Measurements from ENCODE around the gene MRFAP1L1.
"Not testable (repeated sequence)": the region's sequence is repeated elsewhere in the genome, so short reads cannot be mapped to it uniquely, and the experiment has no call there.

The MRFAP1L1 gene

DNA sequence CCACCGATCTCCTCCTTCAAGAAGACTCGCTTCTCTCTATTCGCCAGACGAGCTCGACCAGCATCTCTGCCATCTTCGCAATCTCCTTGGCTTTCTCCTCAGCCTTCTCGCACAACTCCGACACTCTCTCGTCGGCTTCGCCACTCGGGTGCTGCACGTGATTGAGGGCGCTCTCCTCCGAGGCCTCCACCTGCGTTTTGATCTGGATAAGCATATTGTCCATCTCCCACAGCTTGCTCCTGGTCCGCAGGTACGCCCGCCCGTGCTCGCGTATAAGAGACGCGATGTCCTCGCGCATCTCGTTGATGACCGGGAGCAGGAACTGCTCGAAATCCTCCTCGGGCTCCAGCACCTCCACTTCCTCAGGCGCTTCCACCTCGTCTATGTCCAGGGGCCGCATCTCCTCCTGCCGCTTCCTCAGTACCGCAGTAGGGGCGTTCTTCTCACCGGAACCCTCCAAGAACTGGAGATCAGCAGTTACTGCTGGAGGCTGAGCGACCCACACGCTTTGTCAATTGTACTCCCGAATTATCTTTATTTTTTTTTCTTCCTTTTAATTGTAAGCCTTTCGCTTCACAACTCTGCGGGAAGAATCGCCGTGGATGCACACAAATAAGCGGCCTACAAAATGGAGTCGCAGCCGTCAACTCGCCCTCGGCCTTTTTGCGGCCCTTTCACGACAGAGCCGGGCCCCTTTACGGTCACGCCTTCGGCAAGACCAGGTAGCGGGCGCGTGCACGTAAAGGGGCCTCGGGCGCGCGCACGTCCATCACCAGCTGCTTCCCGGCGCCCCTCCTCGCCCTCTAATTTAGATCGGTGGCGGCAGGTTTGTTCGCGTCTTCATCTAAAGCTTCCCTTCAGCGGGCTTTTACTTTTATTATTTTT is at the start of gene MRFAP1L1:
MRFAP1L1 (minus strand) TSS at position 636 of the 885 bp plus-strand sequence; CDS start at position 400, 236 bp downstream.
- DNase-seq (ENCODE audit: low read depth in 2 of 2) = peak; percentile 96

DNA sequence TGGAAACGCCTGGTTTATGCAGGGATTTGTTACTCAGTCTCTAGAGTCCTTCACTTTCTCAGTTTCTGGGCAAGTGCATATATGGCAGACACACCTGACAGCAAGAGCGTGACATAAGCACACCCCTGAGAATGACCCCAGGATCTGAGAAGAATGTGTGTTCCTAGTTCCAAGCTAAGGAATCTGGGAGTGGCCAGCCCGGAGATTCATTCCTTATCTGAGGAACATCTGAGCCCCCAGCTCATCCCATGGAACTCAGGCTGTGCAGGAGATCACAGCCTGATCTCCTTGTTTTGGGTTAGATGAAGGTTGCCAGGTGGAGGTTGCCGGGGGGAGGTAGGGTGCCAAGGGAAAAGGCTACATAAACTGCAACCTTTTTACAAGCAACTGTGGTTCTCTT is 49.1 kb upstream of the MRFAP1L1 start:
- DNase-seq (ENCODE audit: low read depth in 2 of 2) = no peak

DNA sequence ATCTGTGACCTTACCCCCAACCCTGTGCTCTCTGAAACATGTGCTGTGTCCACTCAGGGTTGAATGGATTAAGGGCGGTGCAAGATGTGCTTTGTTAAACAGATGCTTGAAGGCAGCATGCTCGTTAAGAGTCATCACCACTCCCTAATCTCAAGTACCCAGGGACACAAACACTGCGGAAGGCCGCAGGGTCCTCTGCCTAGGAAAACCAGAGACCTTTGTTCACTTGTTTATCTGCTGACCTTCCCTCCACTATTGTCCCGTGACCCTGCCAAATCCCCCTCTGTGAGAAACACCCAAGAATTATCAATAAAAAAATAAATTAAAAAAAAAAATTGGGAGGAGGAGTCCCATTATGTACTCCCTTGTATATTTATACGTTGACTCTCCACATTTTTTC is 46.7 kb upstream of the MRFAP1L1 start:
- not testable (repeated sequence) for DNase-seq (ENCODE audit: low read depth in 2 of 2)

DNA sequence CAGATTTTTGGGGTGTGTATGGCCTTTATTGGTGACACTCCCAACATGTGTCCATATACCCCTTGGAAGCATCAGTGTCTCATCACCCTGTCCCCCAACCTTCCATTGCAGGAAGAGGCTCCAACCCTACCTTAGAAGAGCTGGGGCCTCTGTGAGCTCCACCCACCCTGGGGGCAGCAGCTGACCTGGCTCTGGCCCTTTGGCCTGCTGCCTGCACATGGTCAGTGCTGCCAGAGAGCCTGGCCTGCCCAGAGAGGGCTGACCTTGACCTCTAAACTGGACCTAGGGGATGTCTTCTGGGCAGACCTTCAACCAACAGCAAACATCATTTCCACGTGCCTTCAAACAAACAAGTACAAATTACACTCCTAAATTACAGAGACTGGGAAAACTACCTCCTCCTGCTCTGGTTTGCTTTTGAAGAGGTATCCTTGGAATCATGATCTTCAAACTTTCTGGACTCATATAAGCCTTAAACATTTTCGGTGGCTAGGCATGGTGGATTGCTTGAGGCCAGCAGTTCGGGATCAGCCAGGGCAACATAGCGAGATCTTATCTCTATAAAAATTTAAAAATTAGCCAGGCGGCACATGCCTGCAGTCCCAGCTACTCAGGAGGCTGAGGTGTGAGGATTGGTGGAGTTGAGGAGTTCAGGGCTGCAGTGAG is 45.6 kb upstream of the MRFAP1L1 start:
- DNase-seq (ENCODE audit: low read depth in 2 of 2) = no peak

DNA sequence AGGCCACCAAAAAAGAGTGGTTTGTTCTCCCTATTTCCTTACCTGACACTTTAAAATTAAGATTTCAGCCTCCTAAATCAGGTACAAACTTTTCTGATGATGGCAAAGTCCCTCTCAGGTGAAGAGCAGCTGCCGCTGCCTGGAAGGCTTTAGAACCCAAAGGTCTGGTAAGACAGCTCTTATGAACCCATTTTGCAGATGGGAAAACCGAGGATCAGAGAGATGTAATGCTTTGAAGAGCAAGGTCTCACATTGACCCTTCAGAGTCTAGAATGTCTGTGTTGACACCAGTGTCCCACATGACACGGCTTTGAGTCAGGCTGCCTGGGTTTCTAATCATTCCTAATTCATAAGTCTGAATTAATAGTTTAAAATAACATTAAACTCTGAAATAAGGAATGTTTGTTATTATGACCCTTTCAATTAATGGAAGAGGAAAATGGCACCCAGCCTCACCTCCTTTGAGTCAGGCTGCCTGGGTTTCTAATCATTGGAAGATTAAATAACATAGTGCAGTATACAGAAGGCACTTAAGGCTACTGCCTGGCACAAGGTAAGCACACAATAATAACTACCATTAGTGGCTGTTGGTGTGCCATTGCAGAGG is 44.9 kb upstream of the MRFAP1L1 start:
- DNase-seq (ENCODE audit: low read depth in 2 of 2) = no peak

DNA sequence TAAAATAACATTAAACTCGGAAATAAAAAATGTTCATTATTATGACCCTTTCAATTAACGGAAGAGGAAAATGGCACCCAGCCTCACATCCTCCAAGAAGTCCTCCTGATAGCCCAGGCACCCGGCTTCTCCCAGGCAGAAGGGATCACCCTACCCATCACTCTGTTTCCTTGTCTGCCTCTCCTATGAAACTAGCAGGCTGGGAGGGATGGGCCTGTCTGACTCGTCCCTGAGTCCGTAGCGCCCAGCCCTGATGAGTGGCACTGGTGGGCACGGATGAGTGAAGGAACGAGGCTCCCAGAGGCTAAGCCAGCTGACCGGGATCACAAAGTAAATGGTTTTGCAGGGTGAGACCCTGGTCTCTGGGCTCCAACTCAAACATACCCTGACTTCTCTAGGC is 44.2 kb upstream of the MRFAP1L1 start:
- DNase-seq (ENCODE audit: low read depth in 2 of 2) = no peak

DNA sequence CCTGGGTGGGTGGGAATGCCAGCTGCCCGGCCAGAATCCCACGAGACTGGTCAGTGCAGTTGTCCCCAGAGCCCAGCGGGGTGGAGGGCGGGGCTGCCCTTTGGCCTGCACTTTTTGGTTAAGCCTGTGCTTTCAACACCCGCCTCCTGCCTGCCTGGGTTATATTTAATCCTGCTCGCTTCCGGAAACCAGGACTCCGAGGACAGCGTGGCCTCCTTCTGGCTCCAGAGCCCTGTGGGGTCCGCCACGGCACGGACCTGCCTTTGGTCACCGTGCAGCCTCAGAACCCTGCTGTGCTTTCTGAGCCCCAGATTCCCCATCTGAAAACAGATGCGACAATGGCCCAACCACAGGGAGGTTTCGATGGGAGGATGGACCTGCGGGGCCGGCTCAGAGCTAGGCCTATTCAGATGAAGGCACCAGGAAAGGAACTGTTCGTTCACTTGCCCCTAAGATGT is 43.5 kb upstream of the MRFAP1L1 start:
- DNase-seq (ENCODE audit: low read depth in 2 of 2) = no peak

DNA sequence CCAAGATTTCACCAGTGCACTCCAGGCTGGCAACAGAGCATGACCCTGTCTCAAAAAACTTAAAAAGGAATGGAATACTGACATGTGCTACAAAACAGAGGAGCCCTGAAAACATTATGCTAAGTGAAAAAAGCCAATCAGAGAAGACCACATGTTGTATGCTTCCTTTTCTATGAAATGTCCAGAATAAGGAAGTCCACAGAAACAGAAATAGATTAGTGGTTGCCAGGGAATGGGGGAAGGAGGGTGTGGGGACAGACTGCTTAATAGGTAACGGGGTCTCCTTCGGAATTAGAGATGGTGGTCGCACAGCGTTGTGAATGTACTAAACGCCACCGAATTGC is 42.8 kb upstream of the MRFAP1L1 start:
- no peak for DNase-seq (ENCODE audit: low read depth in 2 of 2)

DNA sequence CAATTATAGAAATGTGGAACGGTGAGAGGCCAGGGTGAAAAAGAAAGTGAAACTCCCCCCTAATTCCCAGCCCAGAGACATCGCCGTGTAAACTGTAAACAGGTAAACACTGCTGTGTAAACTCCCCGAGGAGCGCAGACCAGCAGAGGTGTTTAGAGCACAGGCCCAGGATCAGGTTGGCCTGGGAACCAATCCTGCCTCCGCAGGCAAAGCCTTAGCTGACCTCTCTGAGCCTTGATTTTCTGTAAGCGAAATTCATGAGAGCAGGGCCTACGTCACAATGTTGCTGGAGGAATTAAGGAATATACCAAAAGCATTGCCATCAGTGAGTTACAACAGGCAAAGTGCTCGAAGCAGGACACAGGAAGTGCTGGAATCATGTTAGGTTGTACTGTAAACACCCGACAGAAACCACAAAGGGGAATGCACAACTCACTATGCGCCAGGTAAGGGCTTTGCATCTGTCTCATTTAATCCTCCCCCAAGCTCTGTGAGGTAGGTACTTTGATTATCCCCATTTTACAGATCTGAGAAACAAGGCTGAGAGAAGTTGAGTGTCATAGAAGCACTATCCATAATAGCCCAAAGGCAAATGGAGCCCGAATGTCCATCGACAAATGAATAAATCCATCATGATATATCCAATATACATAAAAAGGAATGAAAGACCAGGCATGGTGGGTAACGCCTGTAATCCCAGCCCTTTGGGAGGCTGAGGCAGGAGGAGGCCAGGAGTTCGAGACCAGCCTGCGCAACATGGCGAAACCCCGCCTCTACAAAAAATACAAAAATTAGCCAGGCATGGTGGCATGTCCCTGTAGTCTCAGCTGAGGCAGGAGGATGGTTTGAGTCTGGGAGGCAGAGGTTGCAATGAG is 42.2 kb upstream of the MRFAP1L1 start:
- DNase-seq (ENCODE audit: low read depth in 2 of 2) = no peak

DNA sequence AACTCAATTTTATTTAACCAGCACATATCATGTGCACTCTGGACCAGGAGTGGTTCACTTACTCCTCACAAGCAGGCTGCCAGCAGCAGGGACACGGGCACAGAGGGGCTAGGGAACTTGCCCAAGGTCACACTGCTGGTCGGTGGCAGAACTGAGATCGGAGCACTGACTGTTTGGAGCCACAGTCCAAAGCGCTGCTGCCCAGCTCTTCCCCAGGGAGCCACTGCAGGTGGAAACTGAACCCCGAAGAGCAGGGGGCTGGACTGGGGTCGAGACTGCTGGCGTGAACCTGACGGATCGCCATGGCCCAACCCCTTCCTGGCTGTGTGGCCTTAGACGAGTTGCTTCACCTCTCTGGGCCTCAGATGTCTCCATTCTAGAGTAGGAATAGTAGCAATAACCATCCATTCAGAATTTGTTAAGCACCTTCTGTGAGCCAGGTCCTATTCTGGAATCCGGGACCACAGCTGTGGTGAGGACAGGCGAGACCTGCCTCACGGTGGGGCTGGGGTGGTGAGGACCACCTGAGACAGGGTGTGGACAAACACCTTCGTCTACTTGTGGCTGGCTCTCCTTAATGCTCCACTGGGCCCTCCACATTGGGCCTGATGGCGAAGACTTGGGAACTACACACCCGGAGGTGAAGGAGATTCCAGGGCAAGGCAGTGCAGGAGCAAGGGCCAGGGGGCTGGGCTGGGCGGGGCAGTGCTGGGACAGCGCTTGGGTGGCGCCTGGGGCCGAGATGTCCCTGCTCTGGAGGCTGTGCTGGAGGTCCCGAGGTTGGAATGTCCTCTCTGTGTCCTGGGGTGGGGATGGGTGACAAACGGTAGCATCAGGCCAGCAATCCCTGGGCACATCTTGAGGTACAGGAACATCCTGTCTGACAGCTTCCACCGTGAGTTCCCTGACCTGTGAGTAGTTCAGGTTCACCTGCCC is 40.9 kb upstream of the MRFAP1L1 start:
- DNase-seq (ENCODE audit: low read depth in 2 of 2) = no peak

DNA sequence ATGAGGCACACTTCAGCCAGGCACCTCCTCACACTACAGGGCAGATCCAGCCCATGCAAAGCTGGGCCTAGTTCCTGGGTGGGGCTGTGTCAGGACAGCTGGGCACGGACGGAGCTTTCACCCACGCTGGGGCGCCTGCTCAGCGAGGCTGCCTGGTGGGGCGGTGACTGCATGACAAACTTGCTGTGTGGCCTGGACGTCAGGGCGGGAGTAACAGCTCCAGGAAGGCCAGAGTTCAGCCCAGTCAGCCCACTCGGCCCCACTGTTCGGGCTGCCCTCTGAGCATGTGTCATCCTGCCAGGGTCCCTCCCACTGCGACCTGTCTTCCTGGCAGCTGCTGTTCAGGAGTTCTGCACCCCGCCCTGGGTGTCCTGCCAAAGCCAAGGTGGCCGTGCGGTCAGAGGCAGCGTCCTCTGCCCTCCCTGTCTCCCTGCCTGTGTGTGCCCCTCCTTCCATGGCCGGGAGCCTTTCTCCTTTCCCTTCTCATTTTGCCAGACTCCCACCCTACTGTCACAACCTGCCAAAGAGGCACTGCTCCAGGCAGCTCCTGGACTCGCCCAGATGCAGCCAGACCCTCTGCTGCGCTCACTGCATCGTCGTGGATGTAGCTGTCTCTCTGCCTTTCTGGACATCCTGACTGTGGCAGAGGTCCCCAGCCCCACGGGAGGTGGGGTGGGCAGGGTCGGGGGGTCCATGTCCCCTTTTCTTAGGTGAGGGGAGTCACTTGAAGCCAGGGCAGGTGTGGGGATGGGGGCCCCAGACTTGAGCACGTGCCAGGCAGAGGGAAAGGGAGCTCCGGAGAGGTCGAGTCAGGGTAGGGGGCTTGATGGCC is 39.9 kb upstream of the MRFAP1L1 start:
- DNase-seq (ENCODE audit: low read depth in 2 of 2) = no peak

DNA sequence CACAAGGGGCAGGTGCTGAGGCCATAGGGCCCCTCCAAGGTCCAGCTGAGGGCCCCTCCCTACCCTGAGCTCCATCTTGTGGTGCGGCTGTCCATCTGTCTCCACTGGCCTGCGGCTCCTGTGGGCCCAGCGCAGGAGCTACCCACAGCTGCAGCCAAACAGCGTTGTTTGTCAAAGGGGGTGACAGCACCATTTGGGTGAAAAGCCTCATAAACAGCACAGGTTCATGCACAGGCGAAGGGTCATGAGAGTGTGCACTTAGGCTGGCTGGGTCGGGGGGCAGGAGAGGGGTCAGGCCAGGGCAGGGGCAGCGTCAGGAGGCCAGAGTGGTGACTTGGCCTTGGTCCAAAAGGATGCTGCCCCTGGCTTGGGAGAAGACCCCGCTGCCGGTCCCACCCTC is 38.6 kb upstream of the MRFAP1L1 start:
- no peak for DNase-seq (ENCODE audit: low read depth in 2 of 2)

DNA sequence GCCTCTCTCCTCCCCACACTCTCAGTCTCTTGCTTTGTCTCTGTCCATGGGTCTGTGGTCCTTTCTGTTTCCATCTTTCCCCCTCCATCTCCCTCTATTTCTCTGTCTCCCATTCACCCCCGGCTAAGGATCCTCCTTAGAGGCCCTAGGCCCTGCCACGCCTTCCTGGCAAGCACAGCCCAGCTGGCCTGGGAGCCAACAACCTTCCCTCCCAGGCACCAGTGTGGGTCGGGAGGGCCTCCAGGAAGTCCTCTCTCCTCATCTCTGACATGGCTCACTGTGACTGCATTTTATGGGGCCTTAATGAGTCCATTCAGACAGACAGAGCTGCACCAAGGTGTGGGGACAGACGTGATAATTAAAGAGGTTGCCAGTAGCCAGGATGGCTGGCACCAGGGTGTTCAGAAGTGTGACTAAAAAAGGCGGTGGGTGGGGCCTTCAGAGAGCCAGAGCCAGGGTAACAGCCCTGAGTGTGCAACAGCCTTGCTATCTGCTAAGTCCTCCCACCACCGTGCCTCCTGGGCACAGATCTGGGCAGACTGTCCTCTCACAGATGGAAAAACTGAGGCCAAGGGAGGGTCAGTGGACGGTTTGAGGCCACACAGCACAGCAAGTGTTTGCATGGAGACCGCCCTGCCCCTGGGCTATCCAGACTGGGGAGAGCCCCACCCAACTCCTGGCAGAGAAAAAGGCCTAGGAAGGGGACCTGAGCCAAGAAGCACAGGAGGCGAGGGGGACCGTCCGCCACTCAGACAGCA is 37.8 kb upstream of the MRFAP1L1 start:
- no peak for DNase-seq (ENCODE audit: low read depth in 2 of 2)

DNA sequence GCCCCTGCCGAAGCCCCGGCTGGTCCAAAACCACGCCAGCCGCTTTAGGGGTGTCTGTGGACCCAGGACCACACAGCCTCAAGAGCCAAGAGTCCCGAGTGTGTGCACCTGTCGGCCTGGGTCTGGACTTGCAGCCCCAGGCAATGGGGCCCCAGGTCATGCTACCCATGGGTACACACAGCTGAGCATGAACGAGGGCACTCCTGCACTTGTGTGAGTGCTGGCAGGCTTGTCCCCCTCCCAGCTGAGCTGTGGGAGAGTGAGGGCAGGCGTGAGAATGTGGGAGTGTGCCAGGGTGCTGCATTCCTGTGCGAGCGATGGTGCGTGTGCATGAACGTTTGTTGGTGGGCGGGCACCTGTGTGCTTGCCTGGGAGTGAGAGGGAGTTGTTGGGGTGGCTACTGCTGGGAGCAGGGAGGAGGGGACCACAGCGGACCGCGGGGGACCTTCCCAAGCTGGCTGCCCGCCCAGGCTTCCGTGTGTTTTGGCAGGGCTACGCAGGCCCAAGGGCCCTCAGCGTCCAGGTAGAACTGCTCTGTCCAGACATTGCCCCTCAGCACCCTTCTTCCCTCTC is 37.1 kb upstream of the MRFAP1L1 start:
- DNase-seq (ENCODE audit: low read depth in 2 of 2) = no peak

DNA sequence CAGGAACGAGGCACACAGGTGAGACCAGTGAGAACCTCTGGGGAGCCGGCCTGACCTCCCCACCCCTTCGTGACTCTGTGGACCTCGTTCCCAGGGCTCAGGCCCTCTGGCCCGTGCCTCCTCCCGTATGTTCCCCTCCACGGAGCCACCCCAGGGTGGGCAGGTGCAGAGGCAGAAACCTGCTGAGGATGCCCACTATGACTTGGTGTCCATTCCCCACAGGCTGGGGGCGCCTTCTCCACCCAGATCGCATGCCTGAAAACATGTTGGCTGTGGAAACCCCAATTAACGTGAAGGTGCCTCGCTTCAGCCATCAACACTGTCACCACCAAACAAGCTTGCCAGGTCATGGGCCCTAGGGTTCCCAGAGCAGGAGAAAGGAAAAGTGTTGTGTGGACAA is 33.3 kb upstream of the MRFAP1L1 start:
- DNase-seq (ENCODE audit: low read depth in 2 of 2) = no peak

DNA sequence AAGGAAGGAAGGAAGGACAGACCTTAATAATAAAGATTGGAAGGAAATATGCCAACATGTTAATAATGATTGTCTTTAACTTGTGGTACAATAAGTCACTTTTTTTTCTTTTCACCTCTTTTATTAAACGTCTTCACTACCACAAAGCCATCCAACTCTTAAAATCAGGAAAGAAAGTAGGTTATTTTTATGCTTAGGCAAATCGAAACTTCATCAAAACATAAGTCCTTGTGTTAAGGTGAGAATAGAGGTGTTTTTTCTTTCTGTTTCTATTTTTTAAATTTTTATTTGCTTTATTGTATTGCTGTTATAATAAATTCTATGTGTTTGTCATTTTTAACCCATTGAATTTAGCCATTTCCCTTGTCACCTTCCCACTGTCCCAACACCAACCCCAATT is 32.8 kb upstream of the MRFAP1L1 start:
- no peak for DNase-seq (ENCODE audit: low read depth in 2 of 2)

DNA sequence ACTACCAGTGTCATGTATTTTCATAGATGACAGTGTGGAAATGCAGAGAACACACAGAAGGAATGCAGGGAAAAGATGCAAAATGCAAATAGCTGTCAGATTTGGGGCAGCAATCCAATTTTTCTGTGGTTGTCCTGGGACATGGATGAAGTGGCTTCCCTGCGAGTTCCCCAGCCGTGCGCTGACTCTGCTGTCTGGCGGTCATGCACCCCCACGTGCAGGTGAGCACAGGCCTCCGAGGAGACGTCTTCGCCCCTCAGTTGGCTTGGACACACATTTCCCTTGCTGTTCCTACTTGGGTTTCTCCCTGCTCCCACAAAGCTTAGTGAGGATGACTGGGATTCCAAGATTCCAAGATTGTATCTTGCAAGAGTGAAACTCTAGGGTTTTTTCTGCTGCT is 30.7 kb upstream of the MRFAP1L1 start:
- DNase-seq (ENCODE audit: low read depth in 2 of 2) = no peak

DNA sequence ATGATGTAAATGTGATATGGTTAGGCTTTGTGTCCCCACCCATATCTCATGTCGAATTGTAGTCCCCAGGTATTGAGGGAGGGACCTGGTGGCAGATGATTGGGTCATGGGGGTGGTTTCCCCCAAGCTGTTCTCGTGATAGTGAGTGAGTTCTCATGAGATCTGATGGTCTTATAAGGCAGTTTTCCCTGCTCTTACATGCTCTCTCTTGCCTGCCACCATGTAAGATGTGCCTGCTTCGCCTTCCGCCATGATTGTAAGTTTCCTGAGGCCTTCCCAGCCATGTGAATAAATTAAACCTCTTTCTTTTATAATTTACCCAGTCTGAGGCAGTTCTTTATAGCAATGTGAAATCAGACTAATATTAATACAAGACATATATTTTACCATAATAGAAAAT is 30.3 kb upstream of the MRFAP1L1 start:
- DNase-seq (ENCODE audit: low read depth in 2 of 2) = no peak

All from stimulated activated CD4-positive, alpha-beta T cell treated with anti-CD3 and anti-CD28 coated beads, Interleukin-4, amount 100 ng/mL, for 48 hours (primary cell).